ENCODE results near the gene EFS. TPM values are rescaled to one million over a fixed set of nuclear protein-coding genes. Genes with fewer than 3 reads are reported as not detected.

The EFS gene
- total and polyA plus RNA-seq, 10 of the 15 experiments (the other 5 are each of a cell fraction or from before 2014, with no cell fraction given): 0.08 TPM; not detected in 9

DNA sequence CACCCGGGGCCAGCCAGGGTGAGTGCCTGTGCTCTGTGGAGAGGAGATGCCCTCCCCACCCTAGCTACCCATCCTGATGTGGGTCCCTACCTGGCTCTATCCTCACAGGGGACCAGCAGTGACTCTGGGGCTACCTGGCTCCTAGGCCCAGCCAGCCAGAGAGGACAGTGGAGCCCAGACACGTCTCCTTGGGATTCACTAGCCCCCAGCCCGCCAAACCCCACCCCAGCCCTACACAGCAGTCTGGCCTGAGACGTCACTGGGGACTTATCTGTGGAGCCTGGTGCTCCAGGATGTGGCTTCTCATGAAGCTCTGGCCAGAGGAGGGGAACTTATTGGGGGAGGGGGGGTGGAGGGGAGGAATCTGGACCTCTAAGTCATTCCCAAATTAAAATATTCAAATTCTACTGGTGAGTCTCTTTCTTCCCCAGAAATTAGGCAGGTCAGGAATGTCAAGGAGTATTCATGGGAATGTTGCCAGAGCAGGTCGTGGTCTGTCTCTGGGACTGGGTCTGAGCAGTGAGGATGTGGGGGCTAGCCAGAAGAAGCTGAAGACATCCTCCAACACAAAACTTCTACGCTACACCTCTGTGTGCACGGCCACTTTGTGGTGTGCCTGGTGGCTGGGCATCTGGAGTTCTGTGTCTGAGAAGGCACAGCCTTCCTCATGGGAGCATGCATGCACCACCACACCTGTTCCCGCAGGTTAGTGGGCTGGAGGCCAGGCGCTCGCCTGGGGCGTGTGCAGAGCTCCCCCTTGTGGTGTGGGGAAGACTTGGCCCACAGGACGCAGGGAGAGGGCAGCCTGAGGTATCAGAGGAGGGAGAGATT lies 14.6 kb upstream of the EFS start:
- Histone ChIP-seq H3K27ac (ENCODE audit: control insufficient read depth, insufficient read depth) (no peak overlapping the region), H2AFZ (ENCODE audit: control insufficient read depth, low read depth, low read length) (no peak overlapping the region), H3K4me2 (ENCODE audit: control insufficient read depth, insufficient read depth) (no peak overlapping the region), H3K9me3 (replicated peaks; ENCODE audit: control insufficient read depth, insufficient read depth, low read length) (no peaks in the 10 kb centered on the region), H4K20me1 (ENCODE audit: control insufficient read depth, insufficient read depth) (no peaks in the 10 kb centered on the region), H3K4me1 (ENCODE audit: control insufficient read depth, insufficient read depth, low read length) (no peaks in the 10 kb centered on the region), H3K79me2 (ENCODE audit: control insufficient read depth, insufficient read depth, low read length) (no peaks in the 10 kb centered on the region), H3K36me3 (ENCODE audit: control insufficient read depth in 2 of 2, insufficient read depth in 2 of 2, low read length in 1 of 2) (no peaks in the 10 kb centered on the region), H3K4me3 (no peak overlapping the region), H3K9ac (ENCODE audit: control insufficient read depth, insufficient read depth, low read length) (no peak overlapping the region), H3K27me3 (replicated peaks in 1 of 2; ENCODE audit: control insufficient read depth in 2 of 2, insufficient read depth in 2 of 2, low read length in 1 of 2) (no peaks in the 10 kb centered on the region; a peak in 1 of 4 replicates)
- intact Hi-C loops (cut with micrococcal nuclease; ENCODE audit: unreplicated experiment): loop anchor here (1.0 to 2.0 kb wide), 3 partner anchors 51 to 259 kb away; no protein-coding TSS in a partner anchor
- in situ Hi-C loops (cut with MboI): loop anchor here (5.0 kb wide), 1 partner anchor 117 kb away; no protein-coding TSS in a partner anchor
- TF ChIP-seq NBN (IDR thresholded peaks at IDR 0.05) (no peak), YY1 (IDR thresholded peaks at IDR 0.05; ENCODE audit: low read depth, low read length) (peak; percentile 62; the same call in 1 of the 2 replicates), RUNX3 (IDR thresholded peaks at IDR 0.05; ENCODE audit: low read length) (peak; percentile 41; the same call in 1 of the 2 replicates), CBFB (IDR thresholded peaks at IDR 0.05; ENCODE audit: low read depth) (no peak), RAD21 (IDR thresholded peaks at IDR 0.05; ENCODE audit: insufficient read depth, low read depth, low read length) (peak; percentile 87), GATAD2B (conservative IDR thresholded peaks at IDR 0.05; ENCODE audit: low read depth) (0 out of 2 replicates have a peak, but pooled peaks have one; percentile 27), SUZ12 (IDR thresholded peaks at IDR 0.05; ENCODE audit: unreplicated experiment) (no peak), IRF4 (IDR thresholded peaks at IDR 0.05; ENCODE audit: low read depth, low read length) (no peak), ASH2L (IDR thresholded peaks at IDR 0.05; ENCODE audit: borderline replicate concordance, low read depth) (no peak), SMC3 (IDR thresholded peaks at IDR 0.05; ENCODE audit: borderline replicate concordance, low read length) (peak; percentile 94)
- TF ChIP-seq, protein P1, sequence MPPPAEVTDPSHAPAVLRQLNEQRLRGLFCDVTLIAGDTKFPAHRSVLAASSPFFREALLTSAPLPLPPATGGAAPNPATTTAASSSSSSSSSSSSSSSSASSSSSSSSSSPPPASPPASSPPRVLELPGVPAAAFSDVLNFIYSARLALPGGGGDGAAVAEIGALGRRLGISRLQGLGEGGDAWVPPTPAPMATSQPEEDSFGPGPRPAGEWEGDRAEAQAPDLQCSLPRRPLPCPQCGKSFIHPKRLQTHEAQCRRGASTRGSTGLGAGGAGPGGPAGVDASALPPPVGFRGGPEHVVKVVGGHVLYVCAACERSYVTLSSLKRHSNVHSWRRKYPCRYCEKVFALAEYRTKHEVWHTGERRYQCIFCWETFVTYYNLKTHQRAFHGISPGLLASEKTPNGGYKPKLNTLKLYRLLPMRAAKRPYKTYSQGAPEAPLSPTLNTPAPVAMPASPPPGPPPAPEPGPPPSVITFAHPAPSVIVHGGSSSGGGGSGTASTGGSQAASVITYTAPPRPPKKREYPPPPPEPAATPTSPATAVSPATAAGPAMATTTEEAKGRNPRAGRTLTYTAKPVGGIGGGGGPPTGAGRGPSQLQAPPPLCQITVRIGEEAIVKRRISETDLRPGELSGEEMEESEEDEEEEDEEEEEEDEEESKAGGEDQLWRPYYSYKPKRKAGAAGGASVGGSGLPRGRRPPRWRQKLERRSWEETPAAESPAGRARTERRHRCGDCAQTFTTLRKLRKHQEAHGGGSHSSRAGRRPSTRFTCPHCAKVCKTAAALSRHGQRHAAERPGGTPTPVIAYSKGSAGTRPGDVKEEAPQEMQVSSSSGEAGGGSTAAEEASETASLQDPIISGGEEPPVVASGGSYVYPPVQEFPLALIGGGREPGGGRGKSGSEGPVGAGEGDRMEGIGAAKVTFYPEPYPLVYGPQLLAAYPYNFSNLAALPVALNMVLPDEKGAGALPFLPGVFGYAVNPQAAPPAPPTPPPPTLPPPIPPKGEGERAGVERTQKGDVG (CRISPR knock-in tag; IDR thresholded peaks at IDR 0.05): no peak
- TF ChIP-seq, protein P2, sequence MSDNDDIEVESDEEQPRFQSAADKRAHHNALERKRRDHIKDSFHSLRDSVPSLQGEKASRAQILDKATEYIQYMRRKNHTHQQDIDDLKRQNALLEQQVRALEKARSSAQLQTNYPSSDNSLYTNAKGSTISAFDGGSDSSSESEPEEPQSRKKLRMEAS (IDR thresholded peaks at IDR 0.05; ENCODE audit: low read depth, low read length): no peak
- TF ChIP-seq, protein P3, sequence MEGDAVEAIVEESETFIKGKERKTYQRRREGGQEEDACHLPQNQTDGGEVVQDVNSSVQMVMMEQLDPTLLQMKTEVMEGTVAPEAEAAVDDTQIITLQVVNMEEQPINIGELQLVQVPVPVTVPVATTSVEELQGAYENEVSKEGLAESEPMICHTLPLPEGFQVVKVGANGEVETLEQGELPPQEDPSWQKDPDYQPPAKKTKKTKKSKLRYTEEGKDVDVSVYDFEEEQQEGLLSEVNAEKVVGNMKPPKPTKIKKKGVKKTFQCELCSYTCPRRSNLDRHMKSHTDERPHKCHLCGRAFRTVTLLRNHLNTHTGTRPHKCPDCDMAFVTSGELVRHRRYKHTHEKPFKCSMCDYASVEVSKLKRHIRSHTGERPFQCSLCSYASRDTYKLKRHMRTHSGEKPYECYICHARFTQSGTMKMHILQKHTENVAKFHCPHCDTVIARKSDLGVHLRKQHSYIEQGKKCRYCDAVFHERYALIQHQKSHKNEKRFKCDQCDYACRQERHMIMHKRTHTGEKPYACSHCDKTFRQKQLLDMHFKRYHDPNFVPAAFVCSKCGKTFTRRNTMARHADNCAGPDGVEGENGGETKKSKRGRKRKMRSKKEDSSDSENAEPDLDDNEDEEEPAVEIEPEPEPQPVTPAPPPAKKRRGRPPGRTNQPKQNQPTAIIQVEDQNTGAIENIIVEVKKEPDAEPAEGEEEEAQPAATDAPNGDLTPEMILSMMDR (IDR thresholded peaks at IDR 0.05 in 2 of 3, conservative IDR thresholded peaks at IDR 0.05 in 1 of 3; ENCODE audit: control insufficient read depth in 2 of 3, extremely low read depth in 1 of 3, insufficient read depth in 1 of 3, low read depth in 3 of 3, low read length in 3 of 3): peak; percentile 92 to 97 (median 95); a peak in 5 of 6 replicates
- DNase-seq (ENCODE audit: low read depth, low spot score) (peak; percentile 3), FAIRE-seq (peak; percentile 86), ATAC-seq (peak; percentile 96)
- WGBS (ENCODE audit: insufficient coverage, insufficient replicate concordance, low lambda C conversion rate, missing lambda C conversion rate): 21% methylated on average over 11 of the region's 12 CpGs
- ChIA-PET POLR2A (interaction anchor here (0.6 kb wide), 1 partner anchor 172 kb away, joined by 3 read pairs; no protein-coding TSS in a partner anchor), RAD21 (ENCODE audit: unreplicated experiment) (interaction anchor here (0.7 to 2.3 kb wide), 11 partner anchors 51 to 393 kb away, joined by 3 to 9 read pairs (median 5); partner anchors contain the start of gene PABPN1), SMC1A (ENCODE audit: uncharacterized antibody, unreplicated experiment) (interaction anchor here (0.9 to 2.1 kb wide), 9 partner anchors 53 to 303 kb away, joined by 3 to 14 read pairs (median 4); partner anchors contain the start of genes HOMEZ and PABPN1), CTCF (interaction anchor here (0.6 to 5.7 kb wide), 31 partner anchors 9 to 322 kb away, joined by 3 to 52 read pairs (median 4); partner anchors contain the start of genes C14orf119 and CEBPE)
- no TSS peak for BruUV-seq (replicated peaks)
